Liver (tissue), 9 donors: ENCODE data around the gene PAIP2B. TPM values are rescaled to one million over a fixed set of nuclear protein-coding genes. Genes with fewer than 3 reads are reported as not detected.

Source experiments
- DNase-seq: peaks from one replicate; pipeline ENCODE4 v3.0.0-alpha.2; 2017; ENCODE audit warnings: low spot score
- H3K27ac ChIP-seq, 2 donors: one replicate each; pipeline ENCODE4 v1.7.0; 2013; ENCODE audit warnings: inconsistent platforms in 2 of 2, low read length in 2 of 2, control low read depth in 1 of 2, low read depth in 1 of 2, mild to moderate bottlenecking in 1 of 2
- H3K27me3 ChIP-seq, 4 donors: one replicate each; pipeline versions ENCODE4 v1.6.1 to v1.7.0; 2013; ENCODE audit warnings: low read length in 3 of 4, inconsistent platforms in 1 of 4, mild to moderate bottlenecking in 1 of 4, moderate library complexity in 1 of 4; ENCODE audit not compliant: control insufficient read depth in 4 of 4, insufficient read depth in 4 of 4
- H3K36me3 ChIP-seq, 4 donors: one replicate each; pipeline versions ENCODE4 v1.6.1 to v1.7.0; 2013; ENCODE audit warnings: low read length in 3 of 4, mild to moderate bottlenecking in 3 of 4, low read depth in 1 of 4, moderate library complexity in 1 of 4; ENCODE audit not compliant: control insufficient read depth in 4 of 4, insufficient read depth in 3 of 4
- H3K4me1 ChIP-seq, 4 donors: one replicate each; pipeline versions ENCODE4 v1.6.1 to v1.7.0; 2013; ENCODE audit warnings: low read length in 3 of 4, mild to moderate bottlenecking in 3 of 4, moderate library complexity in 1 of 4; ENCODE audit not compliant: control insufficient read depth in 4 of 4, insufficient read depth in 4 of 4
- H3K4me3 ChIP-seq, 3 donors: one replicate each; pipeline versions ENCODE4 v1.6.1 to v1.7.0; 2013; ENCODE audit warnings: low read length in 3 of 3, control low read depth in 1 of 3, low read depth in 1 of 3, mild to moderate bottlenecking in 1 of 3
- H3K9ac ChIP-seq, 2 donors: one replicate each; pipeline ENCODE4 v1.7.0; 2013; ENCODE audit warnings: low read length in 2 of 2, mild to moderate bottlenecking in 2 of 2, moderate library complexity in 2 of 2, control low read depth in 1 of 2, low read depth in 1 of 2
- H3K9me3 ChIP-seq, 4 donors: one replicate each; pipeline versions ENCODE4 v1.6.1 to v1.7.0; 2013; ENCODE audit warnings: low read length in 3 of 4; ENCODE audit not compliant: control insufficient read depth in 4 of 4
- EGR1 ChIP-seq, 2 donors: IDR thresholded peaks; 2 replicates each; pipeline ENCODE4 v1.6.1; 2016 to 2018; ENCODE audit warnings: antibody characterized with exemption in 2 of 2, low read depth in 2 of 2
- FOXA1 ChIP-seq: IDR thresholded peaks from 2 replicates; pipeline ENCODE4 v1.6.1; 2016; ENCODE audit warnings: antibody characterized with exemption
- GABPA ChIP-seq, 2 donors: IDR thresholded peaks in 1 of 2; conservative IDR thresholded peaks in 1 of 2; 2 replicates each; pipeline ENCODE4 v1.6.1; 2016; ENCODE audit warnings: antibody characterized with exemption in 2 of 2, mild to moderate bottlenecking in 1 of 2, moderate library complexity in 1 of 2
- HNF4A ChIP-seq, 2 donors: conservative IDR thresholded peaks; 2 replicates each; pipeline ENCODE4 v1.6.1; 2016; ENCODE audit warnings: antibody characterized with exemption in 2 of 2, mild to moderate bottlenecking in 2 of 2
- NR2F2 ChIP-seq: IDR thresholded peaks from 2 replicates; pipeline ENCODE4 v1.6.1; 2016; ENCODE audit warnings: antibody characterized with exemption
- REST ChIP-seq: IDR thresholded peaks from 2 replicates; pipeline ENCODE4 v1.6.1; 2016; ENCODE audit warnings: antibody characterized with exemption, mild to moderate bottlenecking
- SP1 ChIP-seq: IDR thresholded peaks from 2 replicates; pipeline ENCODE4 v1.6.1; 2018; ENCODE audit warnings: antibody characterized with exemption, mild to moderate bottlenecking
- TAF1 ChIP-seq: conservative IDR thresholded peaks from 2 replicates; pipeline ENCODE4 v1.6.1; 2016; ENCODE audit warnings: antibody characterized with exemption, mild to moderate bottlenecking
- YY1 ChIP-seq: IDR thresholded peaks from 2 replicates; pipeline ENCODE4 v1.6.1; 2016; ENCODE audit warnings: antibody characterized with exemption, mild to moderate bottlenecking
- WGBS: extraction: QIAGEN DNeasy Blood & Tissue Kit; methylation state at CpG from one replicate; pipeline ENCODE4 v1.1.7; 2013; 5-methylcytosine and 5-hydroxymethylcytosine counted together
- polyA plus RNA-seq, 2 donors: library from polyadenylated mRNA; stranded (reverse) in 1 of 2; unstranded in 1 of 2; fragments of 200-250 nt in 1 of 2; fragments of >200 nt in 1 of 2; fragmentation: Nextera tagmentation in 1 of 2; extraction: Ambion mirVana in 1 of 2; gene quantifications; one replicate each; pipeline versions ENCODE4 v1.2.1 to v1.2.3, GENCODE V29; 2013 to 2015
- total RNA-seq, 2 donors: library from RNA; depleted of rRNA; stranded (reverse); fragments of >200 nt; gene quantifications; one replicate each; pipeline ENCODE4 v1.2.3, GENCODE V29; 2014
- TF ChIP-seq, protein P1 (sequence below): fragments of 150-350 bp; IDR thresholded peaks from 2 replicates; pipeline ENCODE4 v1.5.1; 2017; ENCODE audit warnings: improper control_type of control experiment, low read depth, low read length; ENCODE audit not compliant: missing input control
- TF ChIP-seq, protein P2 (sequence below): IDR thresholded peaks from 2 replicates; pipeline ENCODE4 v1.6.1; 2016; ENCODE audit warnings: antibody characterized with exemption
- TF ChIP-seq, protein P3 (sequence below): IDR thresholded peaks from 2 replicates; pipeline ENCODE4 v1.6.1; 2016; ENCODE audit warnings: antibody characterized with exemption
- donor health status: healthy.
- donor health status: healthy.
- donor health status: healthy.
- donor health status: healthy.
- donor health status: healthy.

Gene PAIP2B
- total and polyA plus RNA-seq, 4 donors = 4.8 to 28.6 (median 10.6) TPM

DNA sequence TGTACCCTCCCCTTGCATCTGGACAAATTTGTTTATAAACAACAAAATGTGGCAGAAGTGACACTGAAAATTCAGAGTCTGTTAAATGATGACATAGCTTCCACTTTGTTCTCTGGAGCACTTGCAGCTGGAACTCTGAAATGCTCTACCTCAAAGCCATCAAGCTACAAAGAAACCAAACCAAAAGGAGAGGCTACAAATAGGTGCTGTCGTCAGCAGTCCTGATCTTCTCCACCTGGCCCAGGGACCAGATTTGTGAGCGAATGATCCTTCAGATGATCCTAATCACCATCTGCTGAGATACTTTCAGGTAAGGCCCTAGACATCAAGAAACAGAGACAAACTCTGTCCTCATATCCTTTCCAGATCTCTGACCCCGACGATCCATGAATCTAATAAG, 27.9 kb upstream of the PAIP2B start:
- Histone ChIP-seq H3K4me3 (no peak overlapping the region), H3K36me3 (no peaks in the 10 kb centered on the region), H3K27me3 (no peaks in the 10 kb centered on the region), H3K9ac (no peak overlapping the region), H3K27ac (no peak overlapping the region), H3K4me1 (no peaks in the 10 kb centered on the region), H3K9me3 (no peaks in the 10 kb centered on the region)
- WGBS = 93% methylated on average over 4 of the region's 4 CpGs
- no peak for DNase-seq
- no peak for TF ChIP-seq HNF4A (conservative IDR thresholded peaks at IDR 0.05)
- TF ChIP-seq NR2F2 = no peak
- TF ChIP-seq REST = no peak
- TF ChIP-seq, protein P1, sequence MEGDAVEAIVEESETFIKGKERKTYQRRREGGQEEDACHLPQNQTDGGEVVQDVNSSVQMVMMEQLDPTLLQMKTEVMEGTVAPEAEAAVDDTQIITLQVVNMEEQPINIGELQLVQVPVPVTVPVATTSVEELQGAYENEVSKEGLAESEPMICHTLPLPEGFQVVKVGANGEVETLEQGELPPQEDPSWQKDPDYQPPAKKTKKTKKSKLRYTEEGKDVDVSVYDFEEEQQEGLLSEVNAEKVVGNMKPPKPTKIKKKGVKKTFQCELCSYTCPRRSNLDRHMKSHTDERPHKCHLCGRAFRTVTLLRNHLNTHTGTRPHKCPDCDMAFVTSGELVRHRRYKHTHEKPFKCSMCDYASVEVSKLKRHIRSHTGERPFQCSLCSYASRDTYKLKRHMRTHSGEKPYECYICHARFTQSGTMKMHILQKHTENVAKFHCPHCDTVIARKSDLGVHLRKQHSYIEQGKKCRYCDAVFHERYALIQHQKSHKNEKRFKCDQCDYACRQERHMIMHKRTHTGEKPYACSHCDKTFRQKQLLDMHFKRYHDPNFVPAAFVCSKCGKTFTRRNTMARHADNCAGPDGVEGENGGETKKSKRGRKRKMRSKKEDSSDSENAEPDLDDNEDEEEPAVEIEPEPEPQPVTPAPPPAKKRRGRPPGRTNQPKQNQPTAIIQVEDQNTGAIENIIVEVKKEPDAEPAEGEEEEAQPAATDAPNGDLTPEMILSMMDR = no peak

DNA sequence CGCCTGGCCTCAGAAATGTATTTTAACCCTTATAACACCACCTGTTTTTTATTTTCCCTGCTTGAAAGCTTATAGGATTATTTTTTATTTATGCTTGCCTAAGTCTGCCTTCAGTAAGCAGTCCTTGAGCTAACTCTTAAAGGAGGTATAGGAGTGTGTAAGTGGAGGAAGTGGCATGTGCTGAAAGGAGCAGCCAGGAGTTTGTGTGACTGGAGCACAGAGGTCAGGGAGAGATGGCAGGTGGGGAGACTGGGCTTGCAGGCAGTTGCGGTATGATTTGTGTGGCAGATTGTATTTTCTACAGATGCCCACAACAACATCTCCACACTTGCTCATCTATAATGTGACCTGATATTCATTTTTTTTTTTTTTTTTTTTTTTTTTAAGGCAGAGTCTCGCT, 27.2 kb upstream of the PAIP2B start:
- H3K27me3 ChIP-seq = no peaks in the 10 kb centered on the region
- no peak for DNase-seq
- WGBS = 96% methylated on average over 3 of the region's 3 CpGs
- TF ChIP-seq GABPA (IDR thresholded peaks at IDR 0.05 in 1 of 2, conservative IDR thresholded peaks at IDR 0.05 in 1 of 2) (no peak), SP1 (no peak), TAF1 (no peak), FOXA1 (no peak), REST (no peak), HNF4A (conservative IDR thresholded peaks at IDR 0.05) (no peak), EGR1 (IDR thresholded peaks at IDR 0.05; ENCODE audit: low read depth in 2 of 2) (no peak), YY1 (no peak)
- TF ChIP-seq, protein P2, sequence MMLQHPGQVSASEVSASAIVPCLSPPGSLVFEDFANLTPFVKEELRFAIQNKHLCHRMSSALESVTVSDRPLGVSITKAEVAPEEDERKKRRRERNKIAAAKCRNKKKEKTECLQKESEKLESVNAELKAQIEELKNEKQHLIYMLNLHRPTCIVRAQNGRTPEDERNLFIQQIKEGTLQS = no peak
- TF ChIP-seq, protein P3, sequence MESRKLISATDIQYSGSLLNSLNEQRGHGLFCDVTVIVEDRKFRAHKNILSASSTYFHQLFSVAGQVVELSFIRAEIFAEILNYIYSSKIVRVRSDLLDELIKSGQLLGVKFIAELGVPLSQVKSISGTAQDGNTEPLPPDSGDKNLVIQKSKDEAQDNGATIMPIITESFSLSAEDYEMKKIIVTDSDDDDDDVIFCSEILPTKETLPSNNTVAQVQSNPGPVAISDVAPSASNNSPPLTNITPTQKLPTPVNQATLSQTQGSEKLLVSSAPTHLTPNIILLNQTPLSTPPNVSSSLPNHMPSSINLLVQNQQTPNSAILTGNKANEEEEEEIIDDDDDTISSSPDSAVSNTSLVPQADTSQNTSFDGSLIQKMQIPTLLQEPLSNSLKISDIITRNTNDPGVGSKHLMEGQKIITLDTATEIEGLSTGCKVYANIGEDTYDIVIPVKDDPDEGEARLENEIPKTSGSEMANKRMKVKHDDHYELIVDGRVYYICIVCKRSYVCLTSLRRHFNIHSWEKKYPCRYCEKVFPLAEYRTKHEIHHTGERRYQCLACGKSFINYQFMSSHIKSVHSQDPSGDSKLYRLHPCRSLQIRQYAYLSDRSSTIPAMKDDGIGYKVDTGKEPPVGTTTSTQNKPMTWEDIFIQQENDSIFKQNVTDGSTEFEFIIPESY = no peak
- H3K36me3 ChIP-seq = no peaks in the 10 kb centered on the region
- no peak overlapping the region for H3K27ac ChIP-seq
- H3K4me1 ChIP-seq = no peaks in the 10 kb centered on the region
- no peak overlapping the region for H3K4me3 ChIP-seq
- H3K9ac ChIP-seq = no peak overlapping the region
- no peaks in the 10 kb centered on the region for H3K9me3 ChIP-seq
